Measurements from ENCODE around the gene LSS.

LSS gene

GRCh38 chr21:46228345-46229051 lies at the start of gene LSS:
Gene LSS (minus strand): TSS chr21:46228774. CDS start chr21:46228745, 29 bp downstream.
- peak; percentile 99 for DNase-seq (ENCODE audit: low spot score)
- peak within 1 kb of the TSS; percentile 96 for H3K4me3 ChIP-seq
- H3K27ac ChIP-seq: peak within 1 kb of the TSS; percentile 70 to 88
- no peak for TF ChIP-seq CTCF (IDR thresholded peaks at IDR 0.05)

GRCh38 chr21:46274797-46275390 lies 46.3 kb upstream of the LSS start:
- TF ChIP-seq CTCF (IDR thresholded peaks at IDR 0.05): no peak
- Histone ChIP-seq H3K27ac (no peak overlapping the region), H3K4me3 (no peak overlapping the region)
- DNase-seq (ENCODE audit: low spot score): no peak

- H3K27ac ChIP-seq: no peak overlapping the region
- TF ChIP-seq CTCF (IDR thresholded peaks at IDR 0.05): no peak
- no peak overlapping the region for H3K4me3 ChIP-seq
- DNase-seq (ENCODE audit: low spot score): no peak
These were observed 44.8 kb upstream of the LSS start for GRCh38 chr21:46273341-46273740.

GRCh38 chr21:46269466-46269865 lies 40.9 kb upstream of the LSS start:
- no peak for DNase-seq (ENCODE audit: low spot score)
- H3K4me3 ChIP-seq: no peak overlapping the region
- no peak overlapping the region for H3K27ac ChIP-seq
- no peak for TF ChIP-seq CTCF (IDR thresholded peaks at IDR 0.05)

- TF ChIP-seq CTCF (IDR thresholded peaks at IDR 0.05): no peak
- Histone ChIP-seq H3K4me3 (no peak overlapping the region), H3K27ac (no peak overlapping the region)
- DNase-seq (ENCODE audit: low spot score): no peak
These were observed 39.8 kb upstream of the LSS start for GRCh38 chr21:46268371-46268770.

GRCh38 chr21:46266946-46267345 lies 38.4 kb upstream of the LSS start:
- Histone ChIP-seq H3K27ac (no peak overlapping the region), H3K4me3 (no peak overlapping the region)
- no peak for TF ChIP-seq CTCF (IDR thresholded peaks at IDR 0.05)
- DNase-seq (ENCODE audit: low spot score): no peak
